Measurements from ENCODE around the gene TOM1L2. TPM values are rescaled to one million over a fixed set of nuclear protein-coding genes. Genes with fewer than 3 reads are reported as not detected.

TOM1L2 gene
- polyA plus RNA-seq, 1 donor from 2014 or later: 40.9 TPM

DNA sequence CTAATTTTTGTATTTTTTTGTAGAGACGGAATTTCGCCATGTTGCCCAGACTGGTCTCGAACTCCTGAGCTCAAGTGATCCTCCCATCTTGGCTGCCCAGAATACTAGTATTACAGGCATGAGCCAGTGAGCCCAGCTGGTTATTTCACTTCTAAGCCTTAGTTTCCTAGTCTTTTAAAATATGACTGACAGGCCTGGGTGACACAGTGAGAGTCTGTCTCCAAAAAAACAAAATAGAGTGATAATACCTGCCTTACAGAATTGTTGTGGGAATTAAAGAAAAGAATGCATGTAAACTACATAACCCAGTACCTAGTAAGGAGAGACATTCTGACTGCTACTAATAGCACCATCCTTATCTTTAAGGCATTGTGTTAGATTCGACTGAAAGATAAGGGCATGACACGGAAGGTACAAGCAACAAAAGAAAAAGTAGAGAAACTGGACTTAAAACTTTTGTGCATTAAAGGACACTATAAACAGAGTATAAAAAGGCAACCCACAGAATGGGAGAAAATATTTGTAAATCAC is 11.6 kb downstream of the TOM1L2 start:
- H3F3A ChIP-seq (ENCODE audit: insufficient read depth, low read length, poor library complexity, severe bottlenecking): no peaks in the 10 kb centered on the region
- no peaks in the 10 kb centered on the region for H3K36me3 ChIP-seq (ENCODE audit: insufficient read depth, low read length)
- no peaks in the 10 kb centered on the region for H3K27me3 ChIP-seq (ENCODE audit: insufficient read depth, low read depth, low read length)
- no peak overlapping the region for H3K4me3 ChIP-seq (ENCODE audit: low read length)
- no peaks in the 10 kb centered on the region for H3K9me2 ChIP-seq (ENCODE audit: insufficient read depth, low read length)
- H3K79me2 ChIP-seq (replicated peaks; ENCODE audit: insufficient read depth, low read length): peaks cover 22% of the 10 kb centered on the region
- H3K4me2 ChIP-seq (ENCODE audit: low read length): no peak overlapping the region
- no peak overlapping the region for H3K27ac ChIP-seq (ENCODE audit: low read length)
- no peaks in the 10 kb centered on the region for H3K9me3 ChIP-seq (ENCODE audit: low read length)
- H3K9ac ChIP-seq (ENCODE audit: low read length): no peak overlapping the region
- no peak overlapping the region for H2AFZ ChIP-seq (ENCODE audit: low read depth, low read length)
- no peaks in the 10 kb centered on the region for H4K20me1 ChIP-seq (ENCODE audit: insufficient read depth)
- TF ChIP-seq SMC3 (conservative IDR thresholded peaks at IDR 0.05; ENCODE audit: poor library complexity) (no peak), POLR2AphosphoS5 (IDR thresholded peaks at IDR 0.05) (no peak), REST (IDR thresholded peaks at IDR 0.05; ENCODE audit: borderline replicate concordance) (no peak), TAF1 (IDR thresholded peaks at IDR 0.05; ENCODE audit: low read depth) (no peak)
- TF ChIP-seq, protein P1, sequence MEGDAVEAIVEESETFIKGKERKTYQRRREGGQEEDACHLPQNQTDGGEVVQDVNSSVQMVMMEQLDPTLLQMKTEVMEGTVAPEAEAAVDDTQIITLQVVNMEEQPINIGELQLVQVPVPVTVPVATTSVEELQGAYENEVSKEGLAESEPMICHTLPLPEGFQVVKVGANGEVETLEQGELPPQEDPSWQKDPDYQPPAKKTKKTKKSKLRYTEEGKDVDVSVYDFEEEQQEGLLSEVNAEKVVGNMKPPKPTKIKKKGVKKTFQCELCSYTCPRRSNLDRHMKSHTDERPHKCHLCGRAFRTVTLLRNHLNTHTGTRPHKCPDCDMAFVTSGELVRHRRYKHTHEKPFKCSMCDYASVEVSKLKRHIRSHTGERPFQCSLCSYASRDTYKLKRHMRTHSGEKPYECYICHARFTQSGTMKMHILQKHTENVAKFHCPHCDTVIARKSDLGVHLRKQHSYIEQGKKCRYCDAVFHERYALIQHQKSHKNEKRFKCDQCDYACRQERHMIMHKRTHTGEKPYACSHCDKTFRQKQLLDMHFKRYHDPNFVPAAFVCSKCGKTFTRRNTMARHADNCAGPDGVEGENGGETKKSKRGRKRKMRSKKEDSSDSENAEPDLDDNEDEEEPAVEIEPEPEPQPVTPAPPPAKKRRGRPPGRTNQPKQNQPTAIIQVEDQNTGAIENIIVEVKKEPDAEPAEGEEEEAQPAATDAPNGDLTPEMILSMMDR (IDR thresholded peaks at IDR 0.05; ENCODE audit: poor library complexity, severe bottlenecking): no peak

GRCh38 chr17:17959520-17960361 is 12.5 kb downstream of the TOM1L2 start:
- H3K4me3 ChIP-seq (ENCODE audit: low read length): no peak overlapping the region

DNA sequence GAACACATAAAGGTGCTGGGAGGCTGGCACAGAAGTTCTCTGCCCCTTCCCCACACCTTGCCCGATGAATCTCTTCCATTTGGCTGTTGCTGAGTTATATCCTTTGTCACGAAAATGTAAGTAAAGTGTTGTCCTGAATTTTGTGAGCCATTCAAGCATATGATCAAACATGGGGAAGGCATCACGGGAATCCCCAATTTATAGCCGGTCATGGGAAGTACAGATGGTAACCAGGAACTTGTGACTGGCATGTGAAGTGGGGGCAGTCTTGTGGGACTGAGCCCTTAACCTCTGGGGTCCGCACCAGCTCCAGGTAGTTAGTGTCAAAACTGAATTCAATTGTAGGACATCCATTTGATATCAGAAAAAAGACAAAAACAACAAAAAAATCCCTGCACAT is 13.2 kb downstream of the TOM1L2 start:
- Histone ChIP-seq H3K9me2 (ENCODE audit: insufficient read depth, low read length) (no peaks in the 10 kb centered on the region), H3K9ac (ENCODE audit: low read length) (no peak overlapping the region), H3K36me3 (ENCODE audit: insufficient read depth, low read length) (no peaks in the 10 kb centered on the region), H3K27me3 (ENCODE audit: insufficient read depth, low read depth, low read length) (no peaks in the 10 kb centered on the region), H3K4me3 (ENCODE audit: low read length) (no peak overlapping the region), H3K27ac (ENCODE audit: low read length) (no peak overlapping the region), H2AFZ (ENCODE audit: low read depth, low read length) (no peak overlapping the region), H3K79me2 (replicated peaks; ENCODE audit: insufficient read depth, low read length) (peaks cover 22% of the 10 kb centered on the region), H3K9me3 (ENCODE audit: low read length) (no peaks in the 10 kb centered on the region), H4K20me1 (ENCODE audit: insufficient read depth) (no peaks in the 10 kb centered on the region), H3F3A (ENCODE audit: insufficient read depth, low read length, poor library complexity, severe bottlenecking) (no peaks in the 10 kb centered on the region), H3K4me2 (ENCODE audit: low read length) (no peak overlapping the region)
- no peak for TF ChIP-seq EZH2 (IDR thresholded peaks at IDR 0.05; ENCODE audit: borderline replicate concordance, insufficient read depth, low read length, poor library complexity, severe bottlenecking)
- no peak for TF ChIP-seq POLR2AphosphoS5 (IDR thresholded peaks at IDR 0.05)
- no peak for TF ChIP-seq SMC3 (conservative IDR thresholded peaks at IDR 0.05; ENCODE audit: poor library complexity)
- no peak for TF ChIP-seq RAD21 (conservative IDR thresholded peaks at IDR 0.05)
- no peak for TF ChIP-seq REST (IDR thresholded peaks at IDR 0.05; ENCODE audit: borderline replicate concordance)
- TF ChIP-seq MXI1 (conservative IDR thresholded peaks at IDR 0.05; ENCODE audit: poor library complexity, severe bottlenecking): no peak
- TF ChIP-seq, protein P1 (IDR thresholded peaks at IDR 0.05; ENCODE audit: poor library complexity, severe bottlenecking): no peak
- TF ChIP-seq TAF1 (IDR thresholded peaks at IDR 0.05; ENCODE audit: low read depth): no peak

More at GRCh38 chr17:17959520-17960361, 12.5 kb downstream of the TOM1L2 start:
- Histone ChIP-seq H3K9me3 (ENCODE audit: low read length) (no peaks in the 10 kb centered on the region), H2AFZ (ENCODE audit: low read depth, low read length) (no peak overlapping the region), H3K9ac (ENCODE audit: low read length) (no peak overlapping the region), H3K27ac (ENCODE audit: low read length) (no peak overlapping the region), H3K4me2 (ENCODE audit: low read length) (no peak overlapping the region), H3K79me2 (replicated peaks; ENCODE audit: insufficient read depth, low read length) (peaks cover 22% of the 10 kb centered on the region), H3F3A (ENCODE audit: insufficient read depth, low read length, poor library complexity, severe bottlenecking) (no peaks in the 10 kb centered on the region), H4K20me1 (ENCODE audit: insufficient read depth) (no peaks in the 10 kb centered on the region), H3K27me3 (ENCODE audit: insufficient read depth, low read depth, low read length) (no peaks in the 10 kb centered on the region), H3K36me3 (ENCODE audit: insufficient read depth, low read length) (no peaks in the 10 kb centered on the region), H3K9me2 (ENCODE audit: insufficient read depth, low read length) (no peaks in the 10 kb centered on the region)
- TF ChIP-seq EZH2 (IDR thresholded peaks at IDR 0.05; ENCODE audit: borderline replicate concordance, insufficient read depth, low read length, poor library complexity, severe bottlenecking) (no peak), SMC3 (conservative IDR thresholded peaks at IDR 0.05; ENCODE audit: poor library complexity) (no peak), EP300 (conservative IDR thresholded peaks at IDR 0.05; ENCODE audit: poor library complexity, severe bottlenecking) (no peak)

Measured in neural cell (in vitro differentiated cells).